DMS 273 (cell line): ENCODE measurements around the gene ATOH8.

ENCODE experiments used
- DNase-seq: peaks from one replicate; lab custom pipeline; 2025; ENCODE audit not compliant: unreplicated experiment; lab: John Stamatoyannopoulos, UW

Gene ATOH8

GRCh38 chr2:85770369-85770768, 16.6 kb downstream of the ATOH8 start:
- peak; percentile 78 for DNase-seq

- no peak for DNase-seq
These were observed 17.1 kb downstream of the ATOH8 start for GRCh38 chr2:85770786-85771409.

GRCh38 chr2:85771486-85771885, 17.7 kb downstream of the ATOH8 start:
- no peak for DNase-seq

- DNase-seq, result peak; percentile 99
These were observed 18.4 kb downstream of the ATOH8 start for GRCh38 chr2:85772019-85772745.

- DNase-seq, result no peak
These were observed 19.2 kb downstream of the ATOH8 start for GRCh38 chr2:85772841-85773491.

- DNase-seq, result no peak
These were observed 19.9 kb downstream of the ATOH8 start for GRCh38 chr2:85773692-85774091.

- no peak for DNase-seq
These were observed 20.6 kb downstream of the ATOH8 start for GRCh38 chr2:85774126-85774978.

- no peak for DNase-seq
These were observed 21.9 kb downstream of the ATOH8 start for GRCh38 chr2:85775406-85776381.

- no peak for DNase-seq
These were observed 22.9 kb downstream of the ATOH8 start for GRCh38 chr2:85776672-85777071.

GRCh38 chr2:85777441-85777861, 23.7 kb downstream of the ATOH8 start:
- peak; percentile 55 for DNase-seq

GRCh38 chr2:85778646-85779379, 25.0 kb downstream of the ATOH8 start:
- DNase-seq, result no peak

- no peak for DNase-seq
These were observed 26.0 kb downstream of the ATOH8 start for GRCh38 chr2:85779641-85780315.

GRCh38 chr2:85780316-85781012, 26.7 kb downstream of the ATOH8 start:
- DNase-seq, result peak; percentile 81

GRCh38 chr2:85781013-85781332, 27.2 kb downstream of the ATOH8 start:
- DNase-seq, result no peak

GRCh38 chr2:85783796-85784195, 30.0 kb downstream of the ATOH8 start:
- no peak for DNase-seq

- no peak for DNase-seq
These were observed 30.7 kb downstream of the ATOH8 start for GRCh38 chr2:85784474-85784986.

- DNase-seq, result peak; percentile 73
These were observed 31.4 kb downstream of the ATOH8 start for GRCh38 chr2:85785027-85785822.
